ENCODE measurements around the gene C9orf153. TPM values are rescaled to one million over a fixed set of nuclear protein-coding genes. Genes with fewer than 3 reads are reported as not detected.
A peak's percentile ranks its signal among the peaks of the same experiment; 100 is the strongest.

Gene C9orf153
- total RNA-seq, 4 donors from 2014 or later = 0.17 to 0.87 TPM; not detected in 2

GRCh38 chr9:86241216-86241615 lies 18.2 kb downstream of the C9orf153 start:
- DNase-seq = no peak
- Histone ChIP-seq H3K27me3 (no peaks in the 10 kb centered on the region), H3K36me3 (no peaks in the 10 kb centered on the region), H3K4me1 (no peaks in the 10 kb centered on the region), H3K27ac (no peak overlapping the region), H3K4me3 (no peak overlapping the region), H3K9me3 (no peaks in the 10 kb centered on the region)
- ATAC-seq = no peak
- intact Hi-C loops (cut with DNase I; ENCODE audit: low total_unique reads) (no loop called here), in situ Hi-C loops (cut with MboI; ENCODE audit: low sequenced_read_pairs in 4 of 4) (no loop called here)
- TF ChIP-seq POLR2A (IDR thresholded peaks at IDR 0.05) (no peak), CTCF (IDR thresholded peaks at IDR 0.05 in 4 of 5, conservative IDR thresholded peaks at IDR 0.05 in 1 of 5) (no peak)

GRCh38 chr9:86238861-86239770 lies 20.3 kb downstream of the C9orf153 start:
- DNase-seq = no peak
- ATAC-seq = no peak
- Histone ChIP-seq H3K27ac (no peak overlapping the region), H3K36me3 (no peaks in the 10 kb centered on the region), H3K27me3 (no peaks in the 10 kb centered on the region), H3K9me3 (no peaks in the 10 kb centered on the region), H3K4me1 (no peaks in the 10 kb centered on the region), H3K4me3 (no peak overlapping the region)
- TF ChIP-seq CTCF (IDR thresholded peaks at IDR 0.05 in 4 of 5, conservative IDR thresholded peaks at IDR 0.05 in 1 of 5) = no peak
- TF ChIP-seq POLR2A (IDR thresholded peaks at IDR 0.05) = no peak
- intact Hi-C loops (cut with DNase I; ENCODE audit: low total_unique reads) = no loop called here
- in situ Hi-C loops (cut with MboI; ENCODE audit: low sequenced_read_pairs in 4 of 4) = no loop called here

- H3K27ac ChIP-seq = no peak overlapping the region
- DNase-seq (no peak), ATAC-seq (no peak)
- no peaks in the 10 kb centered on the region for H3K36me3 ChIP-seq
- intact Hi-C loops (cut with DNase I; ENCODE audit: low total_unique reads) = no loop called here
- no peaks in the 10 kb centered on the region for H3K27me3 ChIP-seq
- no peaks in the 10 kb centered on the region for H3K4me1 ChIP-seq
- in situ Hi-C loops (cut with MboI; ENCODE audit: low sequenced_read_pairs in 4 of 4) = no loop called here
- H3K4me3 ChIP-seq = no peak overlapping the region
- no peak for TF ChIP-seq POLR2A (IDR thresholded peaks at IDR 0.05)
- TF ChIP-seq CTCF (IDR thresholded peaks at IDR 0.05 in 4 of 5, conservative IDR thresholded peaks at IDR 0.05 in 1 of 5) = no peak
- no peaks in the 10 kb centered on the region for H3K9me3 ChIP-seq
These were observed 28.6 kb downstream of the C9orf153 start for GRCh38 chr9:86230858-86231257.

GRCh38 chr9:86222667-86223066 lies 36.8 kb downstream of the C9orf153 start:
- intact Hi-C loops (cut with DNase I; ENCODE audit: low total_unique reads) (no loop called here), in situ Hi-C loops (cut with MboI; ENCODE audit: low sequenced_read_pairs in 4 of 4) (no loop called here)
- H3K9me3 ChIP-seq = no peaks in the 10 kb centered on the region
- DNase-seq (no peak), ATAC-seq (peak; percentile 58 to 72)
- no peaks in the 10 kb centered on the region for H3K36me3 ChIP-seq
- H3K4me3 ChIP-seq = no peak overlapping the region
- H3K27me3 ChIP-seq = no peaks in the 10 kb centered on the region
- H3K4me1 ChIP-seq = peaks cover 3 to 8% of the 10 kb centered on the region in 2 donors
- TF ChIP-seq POLR2A (IDR thresholded peaks at IDR 0.05) = no peak
- no peak for TF ChIP-seq CTCF (IDR thresholded peaks at IDR 0.05 in 4 of 5, conservative IDR thresholded peaks at IDR 0.05 in 1 of 5)
- peak overlapping the region in 1 of 4 donors; percentile 61 for H3K27ac ChIP-seq

Data from gastrocnemius medialis (tissue), 4 donors.